AG08396 (cell line): ENCODE data around the gene MTURN.

Experiments used
- DNase-seq: peaks from one replicate; pipeline ENCODE4 v3.0.0; 2012; ENCODE audit warnings: low spot score, mixed read lengths

Gene MTURN

GRCh38 chr7:30162622-30163124, 27.9 kb downstream of the MTURN start:
- DNase-seq: no peak

GRCh38 chr7:30163231-30163894, 28.6 kb downstream of the MTURN start:
- DNase-seq: no peak

- DNase-seq: peak; percentile 34
Observed at GRCh38 chr7:30164567-30164966, 29.8 kb downstream of the MTURN start.

- DNase-seq: no peak
Observed at GRCh38 chr7:30165590-30165989, 30.8 kb downstream of the MTURN start.

- DNase-seq: no peak
Observed at GRCh38 chr7:30166155-30166840, 31.5 kb downstream of the MTURN start.

DNA sequence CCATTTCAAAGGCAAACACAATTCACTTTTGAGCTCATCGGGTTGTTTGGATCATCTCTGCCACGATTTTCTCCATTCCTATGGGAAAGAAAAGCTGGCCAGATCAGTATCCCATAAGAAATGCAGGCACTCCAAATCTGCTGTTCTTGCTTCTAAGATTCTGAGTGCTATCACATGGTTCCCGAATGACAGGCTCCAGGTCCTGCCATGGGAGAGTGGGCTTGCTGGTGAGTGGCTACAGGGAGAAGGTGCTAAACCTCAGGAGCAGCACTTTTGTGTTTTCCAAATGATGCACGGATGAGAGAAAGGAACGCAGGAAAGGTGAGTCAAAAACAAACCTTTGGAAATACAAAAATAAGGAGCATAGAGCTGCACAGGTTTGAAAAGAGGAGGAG, 32.1 kb downstream of the MTURN start:
- no peak for DNase-seq

- DNase-seq: no peak
Observed at GRCh38 chr7:30167901-30168300, 33.1 kb downstream of the MTURN start.

DNA sequence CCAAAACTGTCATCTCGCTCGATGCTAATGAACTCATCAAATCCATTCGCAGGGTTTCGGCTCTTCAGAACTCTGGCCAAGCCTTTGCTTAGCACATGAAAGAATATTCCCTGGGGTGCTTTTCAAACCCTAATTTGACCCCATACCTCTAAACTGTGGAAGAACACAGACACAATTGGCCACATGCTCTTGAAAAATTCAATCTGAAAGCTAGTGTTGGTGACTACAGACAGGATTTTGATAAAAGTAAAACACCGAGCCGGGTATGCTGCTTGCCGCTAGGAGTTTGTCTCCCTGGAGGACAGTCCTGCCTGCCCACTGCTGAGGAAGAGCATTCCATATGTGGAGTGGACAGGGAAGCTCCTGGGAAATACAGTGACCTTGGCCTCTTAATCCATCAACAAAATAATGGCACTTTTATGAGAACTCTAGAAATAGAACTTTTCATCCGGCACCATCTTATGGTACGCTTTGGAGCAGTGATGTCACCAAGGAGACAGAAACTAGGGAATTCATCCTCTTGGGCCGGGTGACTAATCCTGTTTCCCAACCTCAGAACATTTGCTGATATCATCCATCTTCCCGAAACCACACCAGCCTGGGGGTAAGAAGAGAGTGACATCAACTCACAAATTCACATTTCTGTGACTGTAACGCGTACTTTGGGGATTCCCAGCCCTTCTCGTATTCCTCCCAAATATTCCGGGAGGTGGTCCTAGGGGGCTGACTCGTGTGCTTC, 34.2 kb downstream of the MTURN start:
- DNase-seq: peak; percentile 70

DNA sequence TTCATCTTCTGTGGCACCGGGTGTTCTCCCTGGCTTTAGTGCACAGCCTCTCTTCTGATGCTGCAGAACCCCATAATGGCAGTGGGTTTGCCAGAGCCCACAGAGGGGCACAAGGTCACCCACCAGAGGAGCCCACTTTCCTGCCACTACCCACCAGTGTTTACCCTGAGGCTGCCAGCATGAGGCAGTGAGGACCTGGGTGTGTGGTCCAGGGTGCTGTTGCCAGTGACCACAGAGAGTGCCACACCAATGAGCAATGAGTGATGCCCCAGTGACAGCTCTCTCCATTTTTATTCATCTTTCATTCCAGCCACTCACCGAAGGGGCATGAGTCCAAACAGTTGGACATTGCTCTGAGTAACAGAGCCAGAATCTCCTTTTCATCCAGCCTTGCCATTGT, 34.8 kb downstream of the MTURN start:
- peak; percentile 9 for DNase-seq

DNA sequence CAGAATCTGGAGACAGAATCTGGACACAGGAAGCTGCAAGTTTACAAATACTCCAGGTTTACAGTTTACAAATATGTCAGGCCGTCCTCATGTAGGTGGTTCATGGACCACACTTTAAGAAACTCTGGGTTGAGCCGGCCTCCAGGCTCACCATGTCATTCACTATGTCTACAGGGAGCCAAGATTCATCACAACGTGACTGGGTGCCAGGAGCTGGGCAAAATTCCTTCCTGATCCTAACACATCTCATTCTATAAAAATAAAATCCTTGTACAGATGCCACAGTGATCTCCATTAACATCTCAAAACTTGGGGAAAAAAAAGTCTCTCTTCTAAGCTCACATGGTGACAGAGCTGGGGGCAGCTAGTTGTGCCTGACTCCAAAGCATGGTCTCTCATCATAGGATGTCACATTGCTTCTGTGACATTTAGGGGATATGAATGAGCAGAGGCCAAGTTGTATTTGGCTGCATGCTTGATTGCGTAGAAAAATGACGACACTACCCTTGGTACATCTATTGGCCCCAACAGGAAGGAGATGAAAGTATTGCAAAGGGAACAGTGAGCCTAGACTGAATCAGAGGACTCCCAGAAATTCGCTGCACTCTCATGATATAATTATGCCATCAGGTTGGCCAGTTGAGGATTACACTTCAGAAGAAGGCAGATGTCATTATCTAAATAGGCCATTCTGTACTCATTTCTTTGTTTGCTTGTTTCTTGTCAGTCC, 35.9 kb downstream of the MTURN start:
- DNase-seq: no peak

GRCh38 chr7:30171766-30172447, 37.1 kb downstream of the MTURN start:
- no peak for DNase-seq

DNA sequence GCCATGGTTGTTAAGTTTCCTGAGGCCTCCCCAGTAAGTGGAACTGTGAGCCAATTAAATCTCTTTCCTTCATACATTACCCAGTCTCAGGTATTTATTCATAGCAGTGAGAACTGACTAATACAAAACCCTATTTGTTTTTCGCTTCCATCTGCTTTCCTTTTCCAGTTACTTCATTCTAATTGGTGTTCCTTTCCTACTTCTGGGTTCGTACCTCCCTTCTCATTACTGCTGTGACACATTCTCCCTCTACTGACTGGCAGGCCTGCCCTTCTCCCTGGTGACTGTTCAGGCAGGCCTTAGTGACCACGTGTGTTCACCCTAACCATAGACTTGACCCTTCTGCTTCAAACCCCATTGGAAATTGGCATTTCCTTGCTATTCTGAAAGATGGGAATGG, 37.7 kb downstream of the MTURN start:
- DNase-seq: no peak

DNA sequence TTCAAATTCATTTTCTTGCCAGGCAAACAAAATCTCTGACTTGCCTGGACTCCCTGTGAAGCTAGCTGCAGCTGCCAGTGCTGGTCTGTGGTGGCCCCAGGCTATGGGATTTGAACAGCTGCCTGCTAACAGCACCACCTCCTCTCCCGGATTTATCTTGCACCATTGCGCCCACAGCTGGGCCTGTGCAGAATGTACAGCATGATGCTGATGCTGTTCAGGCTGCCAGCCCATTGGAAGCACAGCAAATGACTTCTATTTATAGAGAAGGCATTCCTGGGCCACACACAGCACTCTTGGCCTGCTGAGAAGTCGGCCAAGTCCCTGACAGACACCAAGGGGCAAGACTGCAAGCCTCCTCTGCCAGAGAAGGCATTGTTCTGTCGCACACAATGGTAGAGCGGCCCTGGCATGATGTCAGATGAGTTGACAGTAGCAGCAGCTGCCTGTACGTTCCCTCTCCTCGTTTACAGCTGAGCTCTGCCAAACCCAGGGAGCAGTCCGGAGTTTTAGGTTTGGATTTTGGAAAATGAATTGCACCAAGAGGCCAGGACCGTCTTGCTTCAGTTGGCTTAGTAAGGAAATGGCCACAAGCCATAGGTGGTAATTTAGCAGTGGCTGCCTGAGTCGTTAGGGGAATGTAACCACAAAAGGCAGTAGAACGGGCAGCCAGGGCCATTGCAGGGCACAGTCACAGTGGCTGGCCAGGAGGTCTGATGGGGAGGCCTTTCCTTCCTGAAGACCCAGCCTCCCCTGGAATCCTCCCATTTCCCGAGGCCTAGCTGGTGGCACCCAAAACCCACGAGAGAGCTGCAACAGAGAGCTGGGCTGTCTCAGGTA, 38.5 kb downstream of the MTURN start:
- DNase-seq: peak; percentile 79

DNA sequence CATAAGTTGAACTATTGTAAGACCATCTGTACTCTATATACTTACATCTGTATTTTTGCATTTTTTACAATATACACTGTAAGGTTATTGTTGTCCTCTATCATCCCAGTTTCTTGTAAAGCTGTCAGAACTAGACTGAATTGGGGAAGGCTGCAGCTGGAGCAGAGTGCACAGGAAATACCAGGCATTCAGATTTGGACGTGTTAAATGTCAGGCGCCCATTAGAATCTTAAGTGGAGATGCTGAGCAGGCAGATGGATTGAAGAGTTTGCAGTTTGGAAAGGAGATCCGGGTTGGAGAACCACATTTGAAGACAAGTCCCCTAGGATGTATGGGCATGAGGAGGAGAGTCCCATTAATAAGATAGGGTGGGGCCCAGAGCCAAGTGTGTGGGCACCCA, 40.4 kb downstream of the MTURN start:
- DNase-seq: no peak

DNA sequence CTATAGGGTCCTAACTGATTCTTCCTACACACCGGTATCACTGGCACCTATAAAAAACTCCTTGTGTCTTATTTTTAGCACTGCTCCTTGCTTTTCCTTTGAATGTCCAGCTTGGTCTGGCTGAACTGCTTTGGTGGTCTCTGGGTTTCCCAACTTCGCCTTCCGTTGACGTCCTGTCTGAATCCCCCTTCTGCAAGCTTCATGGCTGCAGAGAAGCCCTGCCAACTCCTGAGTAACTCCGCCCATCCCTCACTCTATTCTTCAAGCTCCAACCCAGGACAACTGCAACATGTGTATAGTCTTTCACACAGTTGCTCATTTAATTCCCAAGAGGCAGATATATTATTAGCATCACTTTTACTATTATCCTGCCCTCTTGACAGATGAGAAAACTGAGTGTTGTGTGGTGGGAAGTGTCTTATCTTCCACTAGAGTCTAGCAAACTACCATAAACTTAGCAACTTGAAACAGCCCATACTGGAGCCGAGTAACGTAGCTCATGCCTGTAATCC, 40.9 kb downstream of the MTURN start:
- no peak for DNase-seq

- no peak for DNase-seq
Observed at GRCh38 chr7:30176463-30177109, 41.8 kb downstream of the MTURN start.

DNA sequence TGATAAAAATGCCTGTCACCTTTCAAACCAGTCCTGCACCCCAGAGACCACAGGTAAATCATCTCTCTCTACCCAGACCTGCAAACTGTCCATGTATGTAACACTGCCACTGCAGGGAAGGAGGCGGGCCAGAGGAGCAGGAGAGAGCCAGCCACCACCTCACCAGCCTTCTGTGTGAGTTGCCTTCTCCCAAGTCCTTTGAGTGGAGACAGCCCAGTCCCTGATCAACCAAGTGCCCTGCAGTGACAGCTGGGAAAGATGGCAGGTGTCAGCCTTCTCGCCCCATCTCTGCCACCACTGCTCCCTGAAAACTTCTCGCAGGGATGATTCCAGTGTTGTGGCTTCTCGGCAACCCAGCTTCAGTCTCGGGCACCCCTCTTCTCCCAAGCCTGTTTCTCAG, 42.4 kb downstream of the MTURN start:
- DNase-seq: no peak

DNA sequence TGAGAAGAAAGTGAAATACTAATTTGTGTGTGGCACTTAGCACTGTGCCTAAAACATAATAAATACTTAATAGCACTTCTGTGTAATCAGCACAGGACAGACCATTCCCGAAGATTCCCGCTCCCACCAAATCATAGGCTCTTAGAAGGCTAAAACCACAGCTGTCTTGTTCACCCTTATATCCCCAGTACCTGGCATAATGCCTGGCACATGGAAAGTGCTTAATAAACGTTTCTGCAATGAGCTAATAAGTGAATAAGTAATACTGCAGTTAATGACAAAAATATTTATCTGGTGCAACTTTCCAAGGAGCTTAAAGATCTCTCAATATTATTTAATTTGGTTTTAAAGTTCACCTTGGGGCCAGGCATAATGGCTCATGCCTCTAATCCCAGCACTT, 43.2 kb downstream of the MTURN start:
- no peak for DNase-seq

DNA sequence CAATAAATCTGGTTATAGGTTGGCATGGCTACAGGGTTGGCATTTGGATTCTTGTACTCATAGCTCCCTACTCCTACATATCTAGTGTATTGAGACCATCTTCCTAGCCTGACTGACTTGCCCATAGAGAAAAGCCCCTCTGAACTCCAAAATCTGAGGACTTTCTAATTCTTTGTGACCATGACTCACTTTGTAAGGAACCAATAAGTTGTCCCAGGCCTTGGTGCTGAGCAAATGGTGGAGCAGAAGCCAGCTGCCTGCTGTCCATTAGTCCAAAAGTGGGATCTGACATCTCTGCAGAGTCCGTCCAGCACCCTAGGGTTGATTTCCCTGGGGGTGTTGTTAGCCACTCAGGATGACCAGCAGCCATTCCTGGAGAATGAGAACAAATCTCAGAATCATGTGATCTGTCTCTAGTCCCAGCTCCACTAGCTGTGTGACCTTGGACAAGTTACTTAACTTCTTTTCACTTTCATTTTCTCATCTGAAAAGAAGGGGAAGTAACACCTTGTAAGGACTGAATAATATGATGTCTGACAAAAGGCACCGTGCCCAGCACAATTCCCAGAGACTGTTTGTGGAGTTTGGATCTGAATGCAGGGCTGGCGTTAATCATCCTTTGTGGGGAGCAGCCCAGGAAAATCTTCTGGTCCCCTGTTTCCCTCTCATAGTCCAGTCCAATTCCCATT, 44.1 kb downstream of the MTURN start:
- DNase-seq: no peak

GRCh38 chr7:30180718-30181117, 45.9 kb downstream of the MTURN start:
- no peak for DNase-seq
